ENCODE data around the gene PRSS1. TPM values are rescaled to one million over a fixed set of nuclear protein-coding genes. Genes with fewer than 3 reads are reported as not detected.
"Not testable (repeated sequence)": the region's sequence is repeated elsewhere in the genome, so short reads cannot be mapped to it uniquely, and the experiment has no call there.

Gene PRSS1
- total RNA-seq, 1 donor from 2014 or later, result not detected

DNA sequence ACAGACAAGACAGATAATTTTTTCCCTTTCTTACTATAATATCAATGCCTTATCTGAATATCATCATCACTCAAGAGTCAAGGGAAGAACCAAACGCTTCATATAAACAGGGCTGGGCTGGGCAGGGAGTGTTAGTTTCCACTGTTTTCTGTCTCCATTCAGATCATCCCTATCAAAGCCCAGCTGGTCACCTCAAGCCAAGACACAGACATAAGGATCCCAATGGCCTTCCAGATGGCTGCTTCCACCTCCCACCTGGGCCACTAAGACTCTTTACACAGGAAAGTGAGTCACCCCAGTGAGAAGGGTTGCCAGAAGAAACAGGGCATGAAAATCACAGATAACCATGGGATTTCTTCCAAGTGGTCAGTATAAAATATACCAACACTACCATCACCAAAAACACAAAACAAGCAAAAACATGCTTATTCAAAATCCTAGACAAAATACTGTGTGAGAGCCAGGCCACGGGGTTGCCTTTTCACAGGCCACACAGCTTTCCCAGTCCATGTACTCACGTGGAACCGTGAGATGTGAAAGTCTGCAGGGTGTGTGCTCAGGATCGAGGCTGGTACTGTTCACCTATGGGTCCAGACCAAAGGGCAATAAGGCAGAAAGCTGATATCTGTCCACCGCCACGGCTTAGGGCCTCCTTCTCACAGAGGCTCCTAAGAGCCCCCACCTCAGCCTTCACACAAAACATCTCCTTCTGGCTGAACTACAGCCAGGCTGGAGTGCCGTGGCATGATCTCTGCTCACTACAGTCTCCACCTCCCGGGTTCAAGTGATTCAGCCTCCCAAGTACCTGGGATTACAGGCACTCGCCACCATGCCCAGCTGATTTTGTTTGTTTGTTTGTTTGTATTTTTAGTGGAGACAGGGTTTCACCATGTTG lies 5.7 kb downstream of the PRSS1 start:
- Mint-ChIP-seq H3K27ac (no peak overlapping the region), H3K4me1 (no peaks in the 10 kb centered on the region), H3K4me3 (no peak overlapping the region), H3K27me3 (ENCODE audit: insufficient read depth, low read depth) (peaks cover 6% of the 10 kb centered on the region), H3K9me3 (peaks cover 2% of the 10 kb centered on the region), H3K36me3 (no peaks in the 10 kb centered on the region)
- Histone ChIP-seq H3K79me2 (ENCODE audit: low read depth) (no peaks in the 10 kb centered on the region), H3K27me3 (no peaks in the 10 kb centered on the region), H3K36me3 (no peaks in the 10 kb centered on the region), H4K20me1 (ENCODE audit: low read depth) (no peaks in the 10 kb centered on the region), H3K27ac (no peak overlapping the region), H3K4me2 (no peak overlapping the region), H3F3A (ENCODE audit: low read depth) (no peaks in the 10 kb centered on the region), H3K4me1 (no peaks in the 10 kb centered on the region), H2AFZ (replicated peaks) (no peak overlapping the region), H3K9me3 (ENCODE audit: low read depth) (no peaks in the 10 kb centered on the region), H3K4me3 (no peak overlapping the region), H3K9ac (no peak overlapping the region)
- TF ChIP-seq EZH2phosphoT487 (IDR thresholded peaks at IDR 0.05) (no peak), EZH2 (IDR thresholded peaks at IDR 0.05) (no peak)
- TF ChIP-seq, protein P1, sequence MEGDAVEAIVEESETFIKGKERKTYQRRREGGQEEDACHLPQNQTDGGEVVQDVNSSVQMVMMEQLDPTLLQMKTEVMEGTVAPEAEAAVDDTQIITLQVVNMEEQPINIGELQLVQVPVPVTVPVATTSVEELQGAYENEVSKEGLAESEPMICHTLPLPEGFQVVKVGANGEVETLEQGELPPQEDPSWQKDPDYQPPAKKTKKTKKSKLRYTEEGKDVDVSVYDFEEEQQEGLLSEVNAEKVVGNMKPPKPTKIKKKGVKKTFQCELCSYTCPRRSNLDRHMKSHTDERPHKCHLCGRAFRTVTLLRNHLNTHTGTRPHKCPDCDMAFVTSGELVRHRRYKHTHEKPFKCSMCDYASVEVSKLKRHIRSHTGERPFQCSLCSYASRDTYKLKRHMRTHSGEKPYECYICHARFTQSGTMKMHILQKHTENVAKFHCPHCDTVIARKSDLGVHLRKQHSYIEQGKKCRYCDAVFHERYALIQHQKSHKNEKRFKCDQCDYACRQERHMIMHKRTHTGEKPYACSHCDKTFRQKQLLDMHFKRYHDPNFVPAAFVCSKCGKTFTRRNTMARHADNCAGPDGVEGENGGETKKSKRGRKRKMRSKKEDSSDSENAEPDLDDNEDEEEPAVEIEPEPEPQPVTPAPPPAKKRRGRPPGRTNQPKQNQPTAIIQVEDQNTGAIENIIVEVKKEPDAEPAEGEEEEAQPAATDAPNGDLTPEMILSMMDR (IDR thresholded peaks at IDR 0.05), result no peak
- DNase-seq (ENCODE audit: low spot score), result no peak

DNA sequence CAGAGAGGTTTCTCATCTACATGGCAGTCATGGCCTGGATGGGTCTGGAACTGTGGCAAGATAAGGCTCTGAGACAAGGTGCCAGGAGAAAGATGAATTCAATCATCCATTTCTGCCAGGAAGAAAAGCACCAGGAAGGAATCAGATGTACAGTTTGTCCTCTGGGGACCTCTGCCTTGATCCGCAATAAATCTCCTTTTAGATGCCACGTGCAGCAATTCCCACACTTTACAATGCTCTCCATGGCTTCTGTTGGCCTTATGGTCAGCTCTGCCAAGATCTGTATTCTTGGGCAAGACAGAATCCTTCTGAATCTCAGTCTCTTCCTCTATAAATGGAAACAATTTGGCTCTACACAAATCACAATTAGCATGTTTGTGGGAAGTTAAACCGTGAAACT lies 9.0 kb downstream of the PRSS1 start:
- H3K4me3 ChIP-seq; H3K36me3 Mint-ChIP-seq; H3K36me3 ChIP-seq; H3K27ac ChIP-seq; H3K4me1 ChIP-seq; H3K27ac Mint-ChIP-seq; H3K4me1 Mint-ChIP-seq; H3K27me3 Mint-ChIP-seq (ENCODE audit: insufficient read depth, low read depth); H3K27me3 ChIP-seq; DNase-seq (ENCODE audit: low spot score); H3K4me3 Mint-ChIP-seq; H3K79me2 ChIP-seq (ENCODE audit: low read depth); H4K20me1 ChIP-seq (ENCODE audit: low read depth); H3K9ac ChIP-seq; H2AFZ ChIP-seq (replicated peaks); H3F3A ChIP-seq (ENCODE audit: low read depth); H3K9me3 ChIP-seq (ENCODE audit: low read depth); H3K4me2 ChIP-seq; H3K9me3 Mint-ChIP-seq: not testable (repeated sequence)

DNA sequence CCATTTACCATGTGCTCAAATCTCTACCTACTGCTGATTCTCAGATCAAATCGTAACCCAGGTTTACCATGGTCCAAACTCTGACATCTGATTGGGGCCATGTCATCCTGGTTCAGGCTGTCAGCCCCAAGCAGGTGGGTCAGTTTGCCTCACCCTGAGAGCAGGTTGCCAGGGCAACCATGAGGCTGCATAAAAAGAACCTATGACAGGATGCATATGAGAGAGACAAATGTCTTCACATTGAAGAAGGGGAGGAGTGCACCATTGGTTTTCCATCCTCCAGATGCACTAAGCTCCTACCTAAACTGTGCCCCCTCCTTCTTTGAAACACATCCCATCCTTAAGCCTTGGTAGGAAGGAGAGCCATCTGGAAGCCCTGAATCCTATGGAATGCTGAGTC lies 10.2 kb downstream of the PRSS1 start:
- no peaks in the 10 kb centered on the region for H3K36me3 ChIP-seq
- no peaks in the 10 kb centered on the region for H3K79me2 ChIP-seq (ENCODE audit: low read depth)
- no peaks in the 10 kb centered on the region for H3F3A ChIP-seq (ENCODE audit: low read depth)
- no peaks in the 10 kb centered on the region for H3K27me3 ChIP-seq
- Mint-ChIP-seq H3K4me3 (no peak overlapping the region), H3K4me1 (no peaks in the 10 kb centered on the region), H3K36me3 (no peaks in the 10 kb centered on the region), H3K9me3 (no peaks in the 10 kb centered on the region), H3K27ac (no peak overlapping the region), H3K27me3 (ENCODE audit: insufficient read depth, low read depth) (peaks cover 6% of the 10 kb centered on the region)
- H4K20me1 ChIP-seq (ENCODE audit: low read depth), result no peaks in the 10 kb centered on the region
- H3K27ac ChIP-seq, result no peak overlapping the region
- H3K4me1 ChIP-seq, result no peaks in the 10 kb centered on the region
- TF ChIP-seq EZH2phosphoT487 (IDR thresholded peaks at IDR 0.05) (no peak), EZH2 (IDR thresholded peaks at IDR 0.05) (no peak)
- TF ChIP-seq, protein P1 (IDR thresholded peaks at IDR 0.05), result no peak
- no peaks in the 10 kb centered on the region for H3K9me3 ChIP-seq (ENCODE audit: low read depth)
- H3K4me3 ChIP-seq, result no peak overlapping the region
- no peak overlapping the region for H3K4me2 ChIP-seq
- H2AFZ ChIP-seq (replicated peaks), result no peak overlapping the region
- DNase-seq (ENCODE audit: low spot score), result no peak
- no peak overlapping the region for H3K9ac ChIP-seq

DNA sequence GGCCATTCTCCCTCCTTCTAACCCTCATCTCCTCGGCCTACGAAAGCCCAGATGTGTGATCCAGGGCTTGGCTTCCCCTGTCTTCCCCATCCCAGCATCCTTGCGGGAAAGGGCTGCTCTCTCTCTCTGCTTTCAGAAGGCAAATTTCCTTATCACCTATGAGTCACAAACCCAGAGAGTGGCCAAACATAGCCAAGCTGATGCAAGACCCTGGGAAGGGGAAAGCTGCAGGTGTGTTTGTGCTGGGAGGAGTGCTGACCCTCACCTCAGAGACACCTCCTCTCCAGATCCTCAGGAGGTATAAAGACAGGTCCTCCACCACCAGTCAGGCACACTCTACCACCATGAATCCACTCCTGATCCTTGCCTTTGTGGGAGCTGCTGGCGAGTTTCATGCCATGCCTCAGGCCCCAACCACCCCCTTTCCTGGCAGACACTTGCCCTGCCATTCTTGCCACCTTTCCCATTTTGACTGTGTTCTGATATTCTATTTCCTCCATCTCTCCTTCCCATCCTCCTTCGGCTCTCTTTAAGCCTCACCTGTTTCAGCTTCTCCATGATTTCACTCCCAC lies 10.9 kb downstream of the PRSS1 start:
- H3K27me3 Mint-ChIP-seq (ENCODE audit: insufficient read depth, low read depth), result peaks cover 6% of the 10 kb centered on the region
- DNase-seq (ENCODE audit: low spot score), result no peak
- Histone ChIP-seq H3K4me1 (no peaks in the 10 kb centered on the region), H3K9ac (no peak overlapping the region), H3K27me3 (no peaks in the 10 kb centered on the region), H3K36me3 (no peaks in the 10 kb centered on the region), H2AFZ (replicated peaks) (no peak overlapping the region), H3K4me2 (no peak overlapping the region), H3K79me2 (ENCODE audit: low read depth) (no peaks in the 10 kb centered on the region), H3F3A (ENCODE audit: low read depth) (no peaks in the 10 kb centered on the region), H4K20me1 (ENCODE audit: low read depth) (no peaks in the 10 kb centered on the region), H3K4me3 (no peak overlapping the region), H3K27ac (no peak overlapping the region), H3K9me3 (ENCODE audit: low read depth) (no peaks in the 10 kb centered on the region)
- H3K36me3 Mint-ChIP-seq, result no peaks in the 10 kb centered on the region
- TF ChIP-seq EZH2 (IDR thresholded peaks at IDR 0.05) (no peak), EZH2phosphoT487 (IDR thresholded peaks at IDR 0.05) (no peak)
- TF ChIP-seq, protein P1 (IDR thresholded peaks at IDR 0.05), result no peak
- H3K27ac Mint-ChIP-seq, result no peak overlapping the region
- no peaks in the 10 kb centered on the region for H3K9me3 Mint-ChIP-seq
- H3K4me3 Mint-ChIP-seq, result no peak overlapping the region
- no peaks in the 10 kb centered on the region for H3K4me1 Mint-ChIP-seq

DNA sequence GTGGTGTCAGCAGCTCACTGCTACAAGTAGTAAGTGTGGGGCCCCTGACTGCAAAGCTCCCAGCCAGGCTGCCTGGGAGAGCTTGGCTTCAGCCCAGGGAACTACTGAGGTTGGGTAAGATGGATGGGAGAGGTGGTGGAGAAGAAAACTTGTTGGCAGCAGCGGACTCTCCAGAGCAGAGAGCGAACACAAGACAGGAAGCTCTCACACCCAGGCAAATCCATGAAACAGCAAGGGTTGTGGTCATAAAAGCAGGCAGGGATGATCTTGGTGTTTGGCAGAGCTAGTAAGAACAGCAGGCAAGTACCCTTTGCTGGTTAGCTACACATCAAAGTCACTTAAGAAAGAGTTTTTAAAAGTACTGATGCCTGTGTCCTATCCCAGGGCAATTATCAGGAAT lies 12.3 kb downstream of the PRSS1 start:
- not testable (repeated sequence) for DNase-seq (ENCODE audit: low spot score); H3K27me3 Mint-ChIP-seq (ENCODE audit: insufficient read depth, low read depth)

More for the DNA sequence above, 12.3 kb downstream of the PRSS1 start:
- not testable (repeated sequence) for H3K36me3 Mint-ChIP-seq; H3K4me2 ChIP-seq; H3K9me3 ChIP-seq (ENCODE audit: low read depth); H3F3A ChIP-seq (ENCODE audit: low read depth); H3K27me3 ChIP-seq; H3K4me3 Mint-ChIP-seq; H3K4me3 ChIP-seq; H3K79me2 ChIP-seq (ENCODE audit: low read depth); H3K4me1 ChIP-seq; H4K20me1 ChIP-seq (ENCODE audit: low read depth); H3K9me3 Mint-ChIP-seq; H3K27ac ChIP-seq; H3K9ac ChIP-seq; H3K27ac Mint-ChIP-seq; H3K36me3 ChIP-seq; H3K4me1 Mint-ChIP-seq; H2AFZ ChIP-seq (replicated peaks)
